ENCODE results near the gene PRIM2. TPM values are rescaled to one million over a fixed set of nuclear protein-coding genes. Genes with fewer than 3 reads are reported as not detected.
"Not testable (repeated sequence)": the region's sequence is repeated elsewhere in the genome, so short reads cannot be mapped to it uniquely, and the experiment has no call there.

PRIM2 gene
- total and polyA plus RNA-seq, 10 of the 15 experiments (the other 5 are each of a cell fraction or from before 2014, with no cell fraction given), result 13.2 to 38.6 (median 25.1) TPM

DNA sequence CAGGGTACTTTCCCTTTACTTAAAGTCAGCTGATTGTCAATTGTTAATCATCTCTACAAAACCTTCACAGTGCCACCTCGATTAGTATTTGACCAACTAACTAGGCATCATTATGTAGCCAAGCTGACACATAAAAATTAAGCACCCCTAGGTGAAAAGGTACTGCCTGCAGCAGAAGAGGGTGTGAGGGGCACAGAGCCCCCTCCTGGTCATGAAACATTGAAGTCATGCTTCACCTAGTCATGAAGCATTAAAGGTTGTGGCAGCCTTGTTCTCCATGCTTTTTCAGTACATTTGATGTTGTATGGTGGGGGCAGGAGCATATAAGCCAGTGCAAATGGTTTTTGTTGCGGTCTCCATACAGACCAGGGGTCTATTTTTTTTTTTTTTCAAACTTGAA is 142.4 kb downstream of the PRIM2 start:
- BruUV-seq (replicated peaks); intact Hi-C loops (cut with micrococcal nuclease; ENCODE audit: unreplicated experiment); RAD21 ChIA-PET (ENCODE audit: unreplicated experiment); H3K4me2 ChIP-seq (ENCODE audit: control insufficient read depth, insufficient read depth); H2AFZ ChIP-seq (ENCODE audit: control insufficient read depth, low read depth, low read length); H4K20me1 ChIP-seq (ENCODE audit: control insufficient read depth, insufficient read depth); H3K9me3 ChIP-seq (replicated peaks; ENCODE audit: control insufficient read depth, insufficient read depth, low read length); in situ Hi-C loops (cut with MboI); H3K27me3 ChIP-seq (replicated peaks in 1 of 2; ENCODE audit: control insufficient read depth in 2 of 2, insufficient read depth in 2 of 2, low read length in 1 of 2); H3K9ac ChIP-seq (ENCODE audit: control insufficient read depth, insufficient read depth, low read length); CTCF ChIA-PET; DNase-seq (ENCODE audit: low read depth, low spot score); H3K36me3 ChIP-seq (ENCODE audit: control insufficient read depth in 2 of 2, insufficient read depth in 2 of 2, low read length in 1 of 2); H3K79me2 ChIP-seq (ENCODE audit: control insufficient read depth, insufficient read depth, low read length); H3K4me3 ChIP-seq; H3K4me1 ChIP-seq (ENCODE audit: control insufficient read depth, insufficient read depth, low read length); H3K27ac ChIP-seq (ENCODE audit: control insufficient read depth, insufficient read depth); SMC1A ChIA-PET (ENCODE audit: uncharacterized antibody, unreplicated experiment); FAIRE-seq: not testable (repeated sequence)
- POLR2A ChIA-PET, result interaction anchor here (0.7 kb wide), 1 partner anchor 308 kb away, joined by 3 read pairs; no protein-coding TSS in a partner anchor
- 86% methylated on average over 2 of the region's 2 CpGs for WGBS (ENCODE audit: insufficient coverage, insufficient replicate concordance, low lambda C conversion rate, missing lambda C conversion rate)
- TF ChIP-seq, protein P1, sequence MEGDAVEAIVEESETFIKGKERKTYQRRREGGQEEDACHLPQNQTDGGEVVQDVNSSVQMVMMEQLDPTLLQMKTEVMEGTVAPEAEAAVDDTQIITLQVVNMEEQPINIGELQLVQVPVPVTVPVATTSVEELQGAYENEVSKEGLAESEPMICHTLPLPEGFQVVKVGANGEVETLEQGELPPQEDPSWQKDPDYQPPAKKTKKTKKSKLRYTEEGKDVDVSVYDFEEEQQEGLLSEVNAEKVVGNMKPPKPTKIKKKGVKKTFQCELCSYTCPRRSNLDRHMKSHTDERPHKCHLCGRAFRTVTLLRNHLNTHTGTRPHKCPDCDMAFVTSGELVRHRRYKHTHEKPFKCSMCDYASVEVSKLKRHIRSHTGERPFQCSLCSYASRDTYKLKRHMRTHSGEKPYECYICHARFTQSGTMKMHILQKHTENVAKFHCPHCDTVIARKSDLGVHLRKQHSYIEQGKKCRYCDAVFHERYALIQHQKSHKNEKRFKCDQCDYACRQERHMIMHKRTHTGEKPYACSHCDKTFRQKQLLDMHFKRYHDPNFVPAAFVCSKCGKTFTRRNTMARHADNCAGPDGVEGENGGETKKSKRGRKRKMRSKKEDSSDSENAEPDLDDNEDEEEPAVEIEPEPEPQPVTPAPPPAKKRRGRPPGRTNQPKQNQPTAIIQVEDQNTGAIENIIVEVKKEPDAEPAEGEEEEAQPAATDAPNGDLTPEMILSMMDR (IDR thresholded peaks at IDR 0.05 in 2 of 3, conservative IDR thresholded peaks at IDR 0.05 in 1 of 3; ENCODE audit: control insufficient read depth in 2 of 3, extremely low read depth in 1 of 3, insufficient read depth in 1 of 3, low read depth in 3 of 3, low read length in 3 of 3), result 0 out of 6 replicates have a peak, but pooled peaks of 1 of the 3 experiments have one; percentile 7
- peak; percentile 20; the same call in 1 of the 3 replicates for ATAC-seq

GRCh38 chr6:57461022-57461421 is 143.6 kb downstream of the PRIM2 start:
- H4K20me1 ChIP-seq (ENCODE audit: control insufficient read depth, insufficient read depth), result not testable (repeated sequence)

DNA sequence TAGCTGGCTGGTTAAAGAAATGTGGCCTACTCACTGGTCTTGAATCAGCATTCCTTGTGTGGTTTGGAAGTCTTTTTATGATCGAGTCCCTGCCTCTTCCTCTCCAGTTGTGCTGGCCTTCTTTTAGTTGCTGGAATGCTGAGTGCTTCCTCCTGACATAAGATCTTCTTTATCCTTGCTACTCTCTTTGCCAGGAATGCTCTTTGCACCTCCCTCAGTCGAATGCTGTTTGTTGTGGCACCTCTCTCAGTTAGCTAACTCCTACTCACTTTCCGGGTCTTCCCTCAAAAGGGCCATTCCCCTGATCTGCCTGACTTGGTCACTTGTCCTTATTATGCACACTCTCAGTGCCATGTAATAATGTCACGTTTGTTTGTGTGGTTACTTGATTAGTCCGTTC is 146.4 kb downstream of the PRIM2 start:
- H3K9me3 ChIP-seq (replicated peaks; ENCODE audit: control insufficient read depth, insufficient read depth, low read length); H3K9ac ChIP-seq (ENCODE audit: control insufficient read depth, insufficient read depth, low read length); SMC1A ChIA-PET (ENCODE audit: uncharacterized antibody, unreplicated experiment); H3K4me1 ChIP-seq (ENCODE audit: control insufficient read depth, insufficient read depth, low read length); H3K27me3 ChIP-seq (replicated peaks in 1 of 2; ENCODE audit: control insufficient read depth in 2 of 2, insufficient read depth in 2 of 2, low read length in 1 of 2); CTCF ChIA-PET; POLR2A ChIA-PET; FAIRE-seq; in situ Hi-C loops (cut with MboI); RAD21 ChIA-PET (ENCODE audit: unreplicated experiment); H3K79me2 ChIP-seq (ENCODE audit: control insufficient read depth, insufficient read depth, low read length); H4K20me1 ChIP-seq (ENCODE audit: control insufficient read depth, insufficient read depth); BruUV-seq (replicated peaks); H3K27ac ChIP-seq (ENCODE audit: control insufficient read depth, insufficient read depth); H3K4me3 ChIP-seq; ATAC-seq; H2AFZ ChIP-seq (ENCODE audit: control insufficient read depth, low read depth, low read length); H3K36me3 ChIP-seq (ENCODE audit: control insufficient read depth in 2 of 2, insufficient read depth in 2 of 2, low read length in 1 of 2); H3K4me2 ChIP-seq (ENCODE audit: control insufficient read depth, insufficient read depth); DNase-seq (ENCODE audit: low read depth, low spot score); intact Hi-C loops (cut with micrococcal nuclease; ENCODE audit: unreplicated experiment): not testable (repeated sequence)
- 97% methylated on average over 5 of the region's 5 CpGs for WGBS (ENCODE audit: insufficient coverage, insufficient replicate concordance, low lambda C conversion rate, missing lambda C conversion rate)

More at GRCh38 chr6:57461022-57461421, 143.6 kb downstream of the PRIM2 start:
- FAIRE-seq; ATAC-seq; BruUV-seq (replicated peaks); intact Hi-C loops (cut with micrococcal nuclease; ENCODE audit: unreplicated experiment); DNase-seq (ENCODE audit: low read depth, low spot score); H3K27ac ChIP-seq (ENCODE audit: control insufficient read depth, insufficient read depth); H3K9me3 ChIP-seq (replicated peaks; ENCODE audit: control insufficient read depth, insufficient read depth, low read length); H2AFZ ChIP-seq (ENCODE audit: control insufficient read depth, low read depth, low read length); H3K79me2 ChIP-seq (ENCODE audit: control insufficient read depth, insufficient read depth, low read length); POLR2A ChIA-PET; H3K36me3 ChIP-seq (ENCODE audit: control insufficient read depth in 2 of 2, insufficient read depth in 2 of 2, low read length in 1 of 2); in situ Hi-C loops (cut with MboI); H3K27me3 ChIP-seq (replicated peaks in 1 of 2; ENCODE audit: control insufficient read depth in 2 of 2, insufficient read depth in 2 of 2, low read length in 1 of 2); H3K4me2 ChIP-seq (ENCODE audit: control insufficient read depth, insufficient read depth); H3K4me1 ChIP-seq (ENCODE audit: control insufficient read depth, insufficient read depth, low read length); SMC1A ChIA-PET (ENCODE audit: uncharacterized antibody, unreplicated experiment); H3K4me3 ChIP-seq; H3K9ac ChIP-seq (ENCODE audit: control insufficient read depth, insufficient read depth, low read length); CTCF ChIA-PET: not testable (repeated sequence)
- 92% methylated on average over 4 of the region's 4 CpGs for WGBS (ENCODE audit: insufficient coverage, insufficient replicate concordance, low lambda C conversion rate, missing lambda C conversion rate)
- RAD21 ChIA-PET (ENCODE audit: unreplicated experiment), result interaction anchor here (0.7 kb wide), 1 partner anchor 41 kb away, joined by 3 read pairs; no protein-coding TSS in a partner anchor
